Ovary (tissue), 9 donors: ENCODE data around the gene CTNND2. TPM values are rescaled to one million over a fixed set of nuclear protein-coding genes. Genes with fewer than 3 reads are reported as not detected.

ENCODE experiments used
- DNase-seq, 5 donors: peaks; one replicate each; pipeline ENCODE4 v3.0.0-alpha.2; 2019 to 2020
- H3K27ac ChIP-seq, 2 donors: fragments of 200-600 bp; one replicate each; pipeline versions ENCODE4 v1.5.1 to v1.8.0; 2019 to 2022
- H3K27me3 ChIP-seq: fragments of 200-600 bp; one replicate; pipeline ENCODE4 v1.8.0; 2022
- H3K36me3 ChIP-seq: fragments of 200-600 bp; sonication (generic); one replicate; pipeline ENCODE4 v1.5.1; 2019
- H3K4me1 ChIP-seq: one replicate; pipeline ENCODE4 v1.8.1; 2013; ENCODE audit warnings: mild to moderate bottlenecking, moderate library complexity; ENCODE audit not compliant: insufficient read depth
- H3K4me3 ChIP-seq: fragments of 200-600 bp; sonication (generic); one replicate; pipeline ENCODE4 v1.5.1; 2017
- H3K9me3 ChIP-seq, 2 donors: fragments of 200-600 bp in 1 of 2; sonication (generic) in 1 of 2; one replicate each; pipeline versions ENCODE4 v1.5.1 to v1.8.1; 2013 to 2019; ENCODE audit warnings: mild to moderate bottlenecking in 1 of 2, moderate library complexity in 1 of 2
- CTCF ChIP-seq, 3 donors: fragments of 450-650 bp in 2 of 3; fragments of 200-600 bp in 1 of 3; IDR thresholded peaks; one replicate each; pipeline versions ENCODE4 v1.5.1 to v1.8.0; 2016 to 2022; ENCODE audit warnings: antibody characterized with exemption in 3 of 3, mild to moderate bottlenecking in 1 of 3
- EP300 ChIP-seq: sonication (generic); formaldehyde crosslinking; IDR thresholded peaks from one replicate; pipeline ENCODE4 v1.6.1; 2017; ENCODE audit warnings: antibody characterized with exemption
- POLR2A ChIP-seq: fragments of 450-650 bp; IDR thresholded peaks from one replicate; pipeline ENCODE4 v1.6.1; 2017; ENCODE audit warnings: antibody characterized with exemption, mild to moderate bottlenecking, moderate library complexity
- WGBS, 3 donors: extraction: QIAGEN DNeasy Blood & Tissue Kit in 1 of 3; methylation state at CpG; one replicate each; pipeline versions ENCODE4 v1.1.5 to v1.1.7; 2013 to 2017; 5-methylcytosine and 5-hydroxymethylcytosine counted together
- intact Hi-C, 4 donors: fragments of 100-400 bp; cut with DNase I; formaldehyde crosslinking; loops; one replicate each; pipeline versions ENCODE4 v1.11.0 to v1.15.1; 2022 to 2023
- polyA plus RNA-seq, 2 donors: library from polyadenylated mRNA; stranded (reverse); fragments of 200-250 nt in 1 of 2; fragments of 350-450 nt in 1 of 2; fragmentation: Illumina TruSeq in 1 of 2; extraction: RNeasy Lipid Tissue Mini Kit (QIAGEN cat#74804) in 1 of 2; gene quantifications; one replicate each; pipeline ENCODE4 v1.2.3, GENCODE V29; 2013 to 2014
- total RNA-seq, 7 donors: library from RNA; depleted of rRNA in 2 of 7; stranded (reverse); fragments of >200 nt in 2 of 7; fragmentation: NEBNext Ultra II Directional in 3 of 7; extraction: Animal tissue kit (Norgen Biotek cat#: 25700) in 3 of 7; gene quantifications; one replicate each; pipeline versions ENCODE4 v1.1.0 to v1.2.4, GENCODE V29; 2016 to 2023
- donor health status: DM: no; HTN: no; CAD: no; lungs with moderate emphysema.
- donor health status: DM: no; HTN: no; CAD: no.
- donor health status: Bipolar disorder and iron deficiency.
- donor health status: DM: yes; HTN: yes; CAD: no.
- donor health status: DM: no; HTN: no; CAD: no.
- donor health status: DM: yes; HTN: yes; CAD: no.

Gene CTNND2
- total and polyA plus RNA-seq, 9 donors, result 0.52 to 13.2 (median 2.3) TPM

GRCh38 chr5:11574787-11575186, 329.5 kb downstream of the CTNND2 start:
- H3K9me3 ChIP-seq, result no peaks in the 10 kb centered on the region
- no peak for DNase-seq
- intact Hi-C loops, result no loop called here
- TF ChIP-seq CTCF (IDR thresholded peaks at IDR 0.05) (no peak), EP300 (no peak), POLR2A (no peak)
- H3K27ac ChIP-seq, result no peak overlapping the region
- H3K4me3 ChIP-seq, result no peak overlapping the region
- 81 to 87% (median 83%) methylated on average over 2 of the region's 2 CpGs for WGBS, 3 donors
- no peaks in the 10 kb centered on the region for H3K4me1 ChIP-seq
- no peaks in the 10 kb centered on the region for H3K27me3 ChIP-seq
- H3K36me3 ChIP-seq, result no peaks in the 10 kb centered on the region

GRCh38 chr5:11573140-11573992, 330.9 kb downstream of the CTNND2 start:
- intact Hi-C loops, result no loop called here
- no peaks in the 10 kb centered on the region for H3K4me1 ChIP-seq
- no peak overlapping the region for H3K4me3 ChIP-seq
- H3K27me3 ChIP-seq, result no peaks in the 10 kb centered on the region
- no peaks in the 10 kb centered on the region for H3K36me3 ChIP-seq
- no peak overlapping the region for H3K27ac ChIP-seq
- no peak for TF ChIP-seq EP300
- TF ChIP-seq POLR2A, result no peak
- TF ChIP-seq CTCF (IDR thresholded peaks at IDR 0.05), result no peak
- no peaks in the 10 kb centered on the region for H3K9me3 ChIP-seq
- WGBS, 3 donors, result 59 to 81% (median 79%) methylated on average over 5 of the region's 5 CpGs
- DNase-seq, result no peak

GRCh38 chr5:11564706-11565105, 339.5 kb downstream of the CTNND2 start:
- no peaks in the 10 kb centered on the region for H3K4me1 ChIP-seq
- no peak overlapping the region for H3K27ac ChIP-seq
- no peaks in the 10 kb centered on the region for H3K9me3 ChIP-seq
- no peak for DNase-seq
- intact Hi-C loops, result no loop called here
- no peaks in the 10 kb centered on the region for H3K36me3 ChIP-seq
- no peaks in the 10 kb centered on the region for H3K27me3 ChIP-seq
- no peak for TF ChIP-seq CTCF (IDR thresholded peaks at IDR 0.05)
- no peak for TF ChIP-seq EP300
- no peak for TF ChIP-seq POLR2A
- no peak overlapping the region for H3K4me3 ChIP-seq
- WGBS, 3 donors, result 86 to 90% (median 88%) methylated on average over 12 of the region's 12 CpGs

- Histone ChIP-seq H3K27ac (no peak overlapping the region), H3K36me3 (no peaks in the 10 kb centered on the region), H3K27me3 (no peaks in the 10 kb centered on the region), H3K9me3 (no peaks in the 10 kb centered on the region), H3K4me1 (no peaks in the 10 kb centered on the region), H3K4me3 (no peak overlapping the region)
- intact Hi-C loops, result no loop called here
- WGBS, 3 donors, result 80 to 92% (median 88%) methylated on average over 2 of the region's 2 CpGs
- TF ChIP-seq EP300 (no peak), POLR2A (no peak), CTCF (IDR thresholded peaks at IDR 0.05) (no peak)
- no peak for DNase-seq
These were observed 340.4 kb downstream of the CTNND2 start for GRCh38 chr5:11563822-11564221.
